ENCODE data around the gene GSTT4.
A peak's percentile ranks its signal among the peaks of the same experiment; 100 is the strongest.

The GSTT4 gene

DNA sequence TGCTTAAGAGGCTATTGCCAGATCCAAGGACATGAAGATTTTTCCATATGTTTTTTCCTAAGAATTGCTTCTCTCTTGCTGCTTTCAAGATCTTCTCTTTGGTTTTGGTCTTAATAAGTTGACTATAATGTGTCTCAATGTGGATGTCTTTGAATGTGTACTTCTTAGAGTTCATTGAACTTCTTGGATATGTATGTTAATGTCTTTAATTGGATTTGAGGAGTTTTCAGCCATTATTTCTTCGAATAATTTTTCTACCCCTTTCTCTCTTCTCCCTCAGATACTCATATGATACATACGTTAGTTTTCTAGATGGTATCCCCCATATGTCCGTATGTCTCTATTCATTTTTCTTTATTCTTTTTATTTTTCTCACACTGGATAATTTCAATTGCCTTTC lies 19.1 kb upstream of the GSTT4 start:
- Histone ChIP-seq H3K9me3 (ENCODE audit: insufficient read depth, low read depth, low read length) (no peaks in the 10 kb centered on the region), H3K27ac (ENCODE audit: low read length) (no peak overlapping the region), H3K4me3 (ENCODE audit: low read length) (no peak overlapping the region), H3K4me1 (ENCODE audit: insufficient read depth, low read length) (peaks cover 7% of the 10 kb centered on the region; the same call in 1 of the 2 replicates), H3K36me3 (ENCODE audit: insufficient read depth, low read depth, low read length) (no peaks in the 10 kb centered on the region), H3K9ac (ENCODE audit: low read depth, low read length) (no peak overlapping the region), H3K27me3 (ENCODE audit: insufficient read depth, low read length) (no peaks in the 10 kb centered on the region)

- Histone ChIP-seq H3K4me1 (ENCODE audit: insufficient read depth, low read length) (peaks cover 7% of the 10 kb centered on the region; the same call in 1 of the 2 replicates), H3K27me3 (ENCODE audit: insufficient read depth, low read length) (no peaks in the 10 kb centered on the region), H3K9me3 (ENCODE audit: insufficient read depth, low read depth, low read length) (no peaks in the 10 kb centered on the region), H3K36me3 (ENCODE audit: insufficient read depth, low read depth, low read length) (no peaks in the 10 kb centered on the region), H3K9ac (ENCODE audit: low read depth, low read length) (no peak overlapping the region), H3K4me3 (ENCODE audit: low read length) (no peak overlapping the region), H3K27ac (ENCODE audit: low read length) (no peak overlapping the region)
These were observed 18.0 kb upstream of the GSTT4 start for GRCh38 chr22:24023204-24023789.

- H3K27me3 ChIP-seq (ENCODE audit: insufficient read depth, low read length), result no peaks in the 10 kb centered on the region
- no peak overlapping the region for H3K4me3 ChIP-seq (ENCODE audit: low read length)
- peaks cover 7% of the 10 kb centered on the region; the same call in 1 of the 2 replicates for H3K36me3 ChIP-seq (ENCODE audit: insufficient read depth, low read depth, low read length)
- peaks cover 7% of the 10 kb centered on the region; the same call in 1 of the 2 replicates for H3K4me1 ChIP-seq (ENCODE audit: insufficient read depth, low read length)
- no peak overlapping the region for H3K9ac ChIP-seq (ENCODE audit: low read depth, low read length)
- no peak overlapping the region for H3K27ac ChIP-seq (ENCODE audit: low read length)
- no peaks in the 10 kb centered on the region for H3K9me3 ChIP-seq (ENCODE audit: insufficient read depth, low read depth, low read length)
These were observed 16.1 kb upstream of the GSTT4 start for GRCh38 chr22:24021304-24021703.

GRCh38 chr22:24016156-24016555 lies 10.9 kb upstream of the GSTT4 start:
- no peak overlapping the region for H3K27ac ChIP-seq (ENCODE audit: low read length)
- peaks cover 11% of the 10 kb centered on the region for H3K36me3 ChIP-seq (ENCODE audit: insufficient read depth, low read depth, low read length)
- no peak overlapping the region for H3K9ac ChIP-seq (ENCODE audit: low read depth, low read length)
- H3K27me3 ChIP-seq (ENCODE audit: insufficient read depth, low read length), result no peaks in the 10 kb centered on the region
- no peaks in the 10 kb centered on the region for H3K4me1 ChIP-seq (ENCODE audit: insufficient read depth, low read length)
- no peak overlapping the region for H3K4me3 ChIP-seq (ENCODE audit: low read length)
- no peaks in the 10 kb centered on the region for H3K9me3 ChIP-seq (ENCODE audit: insufficient read depth, low read depth, low read length)

GRCh38 chr22:24011735-24012068 lies 6.4 kb upstream of the GSTT4 start:
- Histone ChIP-seq H3K4me3 (ENCODE audit: low read length) (peak overlapping the region; percentile 98), H3K27ac (ENCODE audit: low read length) (no peak overlapping the region), H3K9me3 (ENCODE audit: insufficient read depth, low read depth, low read length) (no peaks in the 10 kb centered on the region), H3K4me1 (ENCODE audit: insufficient read depth, low read length) (no peaks in the 10 kb centered on the region), H3K9ac (ENCODE audit: low read depth, low read length) (peak overlapping the region; percentile 88), H3K36me3 (ENCODE audit: insufficient read depth, low read depth, low read length) (peaks cover 4% of the 10 kb centered on the region; the same call in 1 of the 2 replicates), H3K27me3 (ENCODE audit: insufficient read depth, low read length) (no peaks in the 10 kb centered on the region)

- Histone ChIP-seq H3K36me3 (ENCODE audit: insufficient read depth, low read depth, low read length) (peaks cover 4% of the 10 kb centered on the region; the same call in 1 of the 2 replicates), H3K9ac (ENCODE audit: low read depth, low read length) (no peak overlapping the region), H3K4me1 (ENCODE audit: insufficient read depth, low read length) (no peaks in the 10 kb centered on the region), H3K4me3 (ENCODE audit: low read length) (no peak overlapping the region), H3K27me3 (ENCODE audit: insufficient read depth, low read length) (no peaks in the 10 kb centered on the region), H3K9me3 (ENCODE audit: insufficient read depth, low read depth, low read length) (no peaks in the 10 kb centered on the region), H3K27ac (ENCODE audit: low read length) (no peak overlapping the region)
These were observed 4.8 kb upstream of the GSTT4 start for GRCh38 chr22:24010018-24010391.

- H3K36me3 ChIP-seq (ENCODE audit: insufficient read depth, low read depth, low read length), result peaks cover under 1% of the 10 kb centered on the region; the same call in 1 of the 2 replicates
- H3K27me3 ChIP-seq (ENCODE audit: insufficient read depth, low read length), result no peaks in the 10 kb centered on the region
- H3K4me3 ChIP-seq (ENCODE audit: low read length), result no peak overlapping the region
- no peaks in the 10 kb centered on the region for H3K4me1 ChIP-seq (ENCODE audit: insufficient read depth, low read length)
- no peak overlapping the region for H3K27ac ChIP-seq (ENCODE audit: low read length)
- no peak overlapping the region for H3K9ac ChIP-seq (ENCODE audit: low read depth, low read length)
- no peaks in the 10 kb centered on the region for H3K9me3 ChIP-seq (ENCODE audit: insufficient read depth, low read depth, low read length)
These were observed 4.2 kb upstream of the GSTT4 start for GRCh38 chr22:24009227-24010017.

GRCh38 chr22:24008381-24009226 lies 3.4 kb upstream of the GSTT4 start:
- Histone ChIP-seq H3K27me3 (ENCODE audit: insufficient read depth, low read length) (no peaks in the 10 kb centered on the region), H3K9me3 (ENCODE audit: insufficient read depth, low read depth, low read length) (no peaks in the 10 kb centered on the region), H3K27ac (ENCODE audit: low read length) (no peak overlapping the region), H3K4me1 (ENCODE audit: insufficient read depth, low read length) (no peaks in the 10 kb centered on the region), H3K36me3 (ENCODE audit: insufficient read depth, low read depth, low read length) (no peaks in the 10 kb centered on the region), H3K4me3 (ENCODE audit: low read length) (no peak overlapping the region), H3K9ac (ENCODE audit: low read depth, low read length) (no peak overlapping the region)

- Histone ChIP-seq H3K4me1 (ENCODE audit: insufficient read depth, low read length) (no peaks in the 10 kb centered on the region), H3K27me3 (ENCODE audit: insufficient read depth, low read length) (no peaks in the 10 kb centered on the region), H3K4me3 (ENCODE audit: low read length) (no peak overlapping the region), H3K9ac (ENCODE audit: low read depth, low read length) (no peak overlapping the region), H3K9me3 (ENCODE audit: insufficient read depth, low read depth, low read length) (no peaks in the 10 kb centered on the region), H3K36me3 (ENCODE audit: insufficient read depth, low read depth, low read length) (no peaks in the 10 kb centered on the region), H3K27ac (ENCODE audit: low read length) (no peak overlapping the region)
These were observed 2.7 kb upstream of the GSTT4 start for GRCh38 chr22:24008022-24008283.

- no peaks in the 10 kb centered on the region for H3K36me3 ChIP-seq (ENCODE audit: insufficient read depth, low read depth, low read length)
- H3K27ac ChIP-seq (ENCODE audit: low read length), result no peak overlapping the region
- H3K4me3 ChIP-seq (ENCODE audit: low read length), result no peak overlapping the region
- no peaks in the 10 kb centered on the region for H3K27me3 ChIP-seq (ENCODE audit: insufficient read depth, low read length)
- no peaks in the 10 kb centered on the region for H3K4me1 ChIP-seq (ENCODE audit: insufficient read depth, low read length)
- no peak overlapping the region for H3K9ac ChIP-seq (ENCODE audit: low read depth, low read length)
- H3K9me3 ChIP-seq (ENCODE audit: insufficient read depth, low read depth, low read length), result no peaks in the 10 kb centered on the region
These were observed 2.2 kb upstream of the GSTT4 start for GRCh38 chr22:24007253-24008021.

- Histone ChIP-seq H3K4me1 (ENCODE audit: insufficient read depth, low read length) (no peaks in the 10 kb centered on the region; the same call in 1 of the 2 replicates), H3K9ac (ENCODE audit: low read depth, low read length) (no peak overlapping the region), H3K27me3 (ENCODE audit: insufficient read depth, low read length) (no peaks in the 10 kb centered on the region), H3K9me3 (ENCODE audit: insufficient read depth, low read depth, low read length) (no peaks in the 10 kb centered on the region), H3K36me3 (ENCODE audit: insufficient read depth, low read depth, low read length) (no peaks in the 10 kb centered on the region), H3K27ac (ENCODE audit: low read length) (no peak overlapping the region), H3K4me3 (ENCODE audit: low read length) (no peak overlapping the region)
These were observed 1.6 kb upstream of the GSTT4 start for GRCh38 chr22:24006914-24007214.

Data from iPS-20b (cell line).